ENCODE results near the gene OR2C3.
"Not testable (repeated sequence)": the region's sequence is repeated elsewhere in the genome, so short reads cannot be mapped to it uniquely, and the experiment has no call there.

The OR2C3 gene

DNA sequence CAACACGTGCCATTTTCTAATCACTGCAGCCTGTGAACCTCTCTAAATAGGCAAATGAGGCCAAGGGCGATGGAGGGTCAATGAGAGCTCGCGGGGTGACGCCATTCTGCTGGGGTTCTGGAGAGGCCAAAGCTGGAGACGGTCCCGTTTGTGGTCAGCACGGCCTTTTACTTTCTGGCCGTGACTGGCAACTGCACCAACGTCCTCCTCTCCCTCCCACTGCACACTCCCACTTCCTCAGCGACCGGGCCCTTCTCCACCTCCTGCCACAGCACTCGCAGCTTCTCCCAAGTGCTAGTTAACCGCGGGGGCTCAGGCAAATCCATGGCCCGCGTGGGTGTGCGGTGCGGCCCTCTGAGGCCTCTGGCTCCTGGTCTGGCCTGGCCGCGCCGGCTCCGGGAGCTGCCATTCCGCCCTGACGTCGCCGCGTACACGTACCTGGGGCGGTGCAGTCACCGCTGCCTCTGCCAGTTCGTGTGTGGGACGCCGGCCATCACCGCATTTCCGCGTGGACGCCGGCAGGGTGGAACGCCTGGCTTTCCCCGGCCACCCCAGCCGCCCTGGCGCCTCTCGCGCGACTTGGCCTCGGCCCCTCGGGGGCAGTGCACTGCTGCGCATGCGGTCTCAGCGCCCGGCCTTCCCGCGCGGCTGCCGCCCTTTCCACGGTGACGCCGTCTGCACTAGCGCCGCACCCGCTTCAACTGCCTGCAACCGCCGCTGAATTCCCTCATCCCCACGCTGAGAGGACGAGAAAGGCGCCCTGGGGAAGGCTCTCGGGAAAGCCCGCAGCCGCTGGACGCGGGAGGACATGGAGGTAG lies 18.2 kb downstream of the OR2C3 start:
- DNase-seq (ENCODE audit: low read depth in 2 of 2), result no peak

DNA sequence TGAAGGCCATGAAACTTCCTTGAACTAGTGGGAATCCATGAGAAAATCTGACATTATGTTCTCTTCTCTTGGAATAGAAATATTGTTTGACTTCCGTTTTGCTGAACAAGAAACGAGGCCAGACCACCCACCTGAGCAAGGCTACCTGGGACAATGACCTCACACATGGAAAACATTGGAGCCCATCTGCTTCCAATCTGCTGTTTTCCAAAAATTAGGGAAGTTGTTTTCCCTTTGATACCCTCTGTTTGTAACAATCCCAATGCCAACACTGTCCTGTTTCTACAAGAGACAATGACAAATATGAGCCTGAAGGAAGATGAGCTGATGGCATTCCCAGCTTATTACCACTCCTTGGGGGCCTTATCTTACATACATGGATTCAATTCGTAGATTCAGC lies 29.4 kb downstream of the OR2C3 start:
- DNase-seq (ENCODE audit: low read depth in 2 of 2), result no peak

DNA sequence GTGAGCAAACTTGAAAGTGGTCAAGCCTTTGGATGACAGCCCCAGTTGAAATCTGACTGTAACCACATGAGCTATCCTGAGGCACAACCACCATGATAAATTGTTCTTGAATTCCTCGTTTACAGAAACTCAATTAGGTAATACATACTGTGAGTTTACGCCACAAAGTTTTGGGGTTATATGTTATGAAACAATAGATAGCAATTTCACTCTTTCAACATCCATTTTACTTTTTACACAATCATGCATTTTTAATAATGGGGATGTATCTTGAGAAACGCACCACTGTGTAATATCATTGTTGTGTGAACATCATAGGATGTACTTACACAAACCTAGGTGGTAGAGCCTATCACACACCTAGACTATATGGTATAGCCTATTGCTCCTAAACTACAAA lies 35.4 kb downstream of the OR2C3 start:
- no peak for DNase-seq (ENCODE audit: low read depth in 2 of 2)

DNA sequence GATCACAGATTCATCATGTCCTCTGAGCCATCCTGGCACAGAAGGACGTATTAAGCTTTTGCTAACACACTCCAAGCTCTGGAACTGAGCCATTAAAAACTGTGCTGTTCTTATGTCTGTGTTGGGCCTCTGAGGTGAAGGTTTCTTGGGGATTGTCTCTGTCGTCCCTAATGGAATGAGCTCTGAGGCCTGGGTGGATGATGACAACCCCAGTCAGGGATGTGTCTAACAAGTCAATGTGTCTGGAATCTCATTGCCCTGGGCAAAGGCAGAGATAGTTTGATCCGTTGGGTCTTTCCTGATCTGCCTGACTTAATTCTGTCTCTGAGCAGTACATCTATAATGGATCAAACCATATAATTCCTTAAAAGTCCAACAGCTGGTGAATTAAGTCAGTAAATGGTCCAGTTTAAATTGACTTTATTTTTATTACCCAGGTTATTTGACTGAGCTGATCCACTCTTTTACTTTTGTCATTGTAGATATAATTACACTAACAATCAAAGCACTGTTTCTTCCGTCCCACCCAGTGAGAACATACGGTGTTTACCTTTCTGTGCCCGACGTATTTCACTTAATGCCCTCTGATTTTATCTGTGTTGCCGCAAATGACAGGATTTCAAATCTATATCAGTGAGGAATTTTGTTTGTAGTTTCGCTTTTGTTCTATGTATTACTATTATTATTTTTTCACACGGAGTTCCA lies 39.5 kb downstream of the OR2C3 start:
- DNase-seq (ENCODE audit: low read depth in 2 of 2), result no peak

DNA sequence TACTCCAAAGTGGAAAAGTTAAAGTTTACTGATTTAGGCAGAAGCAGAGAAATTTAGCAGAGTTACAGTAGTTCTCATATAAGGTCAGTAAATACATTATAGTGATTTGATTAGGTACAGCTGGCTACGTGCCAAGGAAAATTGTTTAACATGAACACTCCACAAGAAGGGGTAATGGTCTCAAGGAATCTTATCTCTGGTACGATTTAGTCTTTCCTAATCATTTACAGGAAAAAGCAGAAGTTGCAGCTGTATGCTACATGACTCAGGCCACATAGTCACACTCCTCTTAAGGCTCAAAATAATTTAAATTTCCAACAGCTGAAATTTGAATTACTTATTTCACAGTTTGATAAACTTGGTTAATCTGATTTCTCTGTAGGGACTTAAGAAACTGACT lies 41.5 kb downstream of the OR2C3 start:
- DNase-seq (ENCODE audit: low read depth in 2 of 2), result no peak

DNA sequence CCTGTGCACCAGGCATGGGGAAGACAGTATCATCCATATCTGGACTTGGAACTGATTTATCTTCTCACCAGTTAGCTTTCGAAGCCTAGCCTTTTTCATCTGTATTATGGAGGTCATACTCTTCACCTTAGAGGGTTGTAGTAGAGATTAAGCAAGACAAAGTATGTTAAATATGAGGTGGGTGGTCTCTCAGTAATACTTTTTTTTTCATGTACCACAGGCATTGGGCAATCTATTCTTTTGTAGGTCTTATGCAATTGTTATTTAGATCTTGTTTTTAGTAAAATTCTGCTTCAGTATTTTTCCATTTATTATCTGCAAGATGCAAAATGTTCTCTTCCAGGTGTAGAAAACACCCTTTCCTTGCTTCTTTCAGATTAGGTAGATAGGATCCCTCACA lies 43.1 kb downstream of the OR2C3 start:
- DNase-seq (ENCODE audit: low read depth in 2 of 2), result no peak

DNA sequence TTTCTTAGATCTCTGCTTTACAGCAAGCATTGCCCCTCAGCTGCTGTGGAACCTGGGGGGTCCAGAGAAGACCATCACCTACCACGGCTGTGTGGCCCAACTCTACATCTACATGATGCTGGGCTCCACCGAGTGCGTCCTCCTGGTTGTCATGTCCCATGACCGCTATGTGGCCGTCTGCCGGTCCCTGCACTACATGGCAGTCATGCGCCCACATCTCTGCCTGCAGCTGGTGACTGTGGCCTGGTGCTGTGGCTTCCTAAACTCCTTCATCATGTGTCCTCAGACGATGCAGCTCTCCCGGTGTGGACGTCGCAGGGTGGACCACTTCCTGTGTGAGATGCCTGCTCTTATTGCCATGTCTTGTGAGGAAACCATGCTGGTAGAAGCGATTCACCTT lies 44.9 kb downstream of the OR2C3 start:
- no peak for DNase-seq (ENCODE audit: low read depth in 2 of 2)

DNA sequence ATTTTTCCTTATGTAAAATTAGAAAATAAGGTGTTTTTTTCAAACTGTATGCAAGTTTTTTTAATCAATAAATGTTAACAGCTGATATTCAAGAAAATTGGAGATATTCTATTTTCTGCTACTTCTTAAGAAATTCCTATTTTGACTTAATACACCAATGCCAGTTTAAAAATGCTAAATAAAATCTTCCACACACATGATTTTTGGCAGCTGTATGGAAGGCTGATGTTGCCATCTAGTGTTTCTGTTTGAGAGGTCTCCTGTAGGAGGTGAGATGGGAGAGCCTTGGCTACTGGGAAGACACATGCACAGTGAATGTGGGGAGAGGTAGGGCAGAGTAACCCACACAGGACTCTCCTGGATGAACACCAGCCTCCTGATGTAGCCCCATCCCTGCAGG lies 49.2 kb downstream of the OR2C3 start:
- DNase-seq (ENCODE audit: low read depth in 2 of 2), result no peak

DNA sequence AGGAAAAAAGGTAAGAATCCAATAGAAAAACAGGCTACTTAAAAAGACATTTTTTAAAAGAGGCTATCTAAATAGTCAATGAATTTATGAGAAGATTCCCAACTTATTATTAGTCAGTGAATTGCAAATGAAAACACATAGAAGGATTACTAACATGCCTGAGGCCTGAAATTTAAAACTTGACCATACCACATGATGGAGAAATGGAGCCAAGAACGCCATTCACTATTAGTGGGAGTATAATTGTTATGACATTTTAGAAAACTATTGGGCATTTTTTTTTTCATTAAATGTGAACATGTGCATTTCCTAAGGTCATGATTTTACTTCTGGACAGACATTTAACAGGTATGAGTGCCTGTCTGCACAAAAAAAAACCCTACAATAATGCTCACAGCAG lies 53.5 kb downstream of the OR2C3 start:
- DNase-seq (ENCODE audit: low read depth in 2 of 2), result no peak

DNA sequence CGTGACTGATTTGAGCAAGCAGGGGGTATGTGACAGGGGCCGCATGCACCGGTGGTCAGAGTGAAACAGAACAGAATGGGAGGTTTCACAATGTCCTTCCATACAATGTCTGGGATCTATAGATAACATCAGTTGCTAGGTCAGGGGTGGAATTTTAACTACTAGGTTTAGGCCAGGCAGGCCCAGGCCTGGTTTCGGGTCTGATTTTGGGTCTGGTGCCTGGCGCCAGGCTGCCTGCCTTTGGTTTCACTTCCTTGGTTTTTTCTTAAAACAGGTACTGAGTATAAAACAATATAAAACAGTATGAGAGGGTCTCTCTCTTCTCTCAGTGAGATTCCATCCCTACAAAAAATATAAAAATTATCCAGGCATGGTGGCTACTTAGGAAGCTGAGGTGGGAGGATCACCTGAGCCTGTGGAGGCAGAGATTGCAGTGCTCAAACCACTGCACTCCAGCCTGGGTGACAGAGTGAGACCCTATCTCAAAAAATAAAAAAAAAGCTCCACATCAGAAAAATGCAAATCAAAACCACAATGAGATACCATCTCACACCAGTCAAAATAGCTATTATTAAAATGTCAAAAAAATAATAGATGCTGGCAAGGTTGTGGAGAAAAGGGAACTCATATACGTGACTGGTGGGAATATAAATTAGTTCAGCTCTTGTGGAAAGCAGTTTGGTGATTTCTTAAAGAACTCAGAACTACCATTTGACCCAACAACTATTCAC lies 59.7 kb downstream of the OR2C3 start:
- not testable (repeated sequence) for DNase-seq (ENCODE audit: low read depth in 2 of 2)

DNA sequence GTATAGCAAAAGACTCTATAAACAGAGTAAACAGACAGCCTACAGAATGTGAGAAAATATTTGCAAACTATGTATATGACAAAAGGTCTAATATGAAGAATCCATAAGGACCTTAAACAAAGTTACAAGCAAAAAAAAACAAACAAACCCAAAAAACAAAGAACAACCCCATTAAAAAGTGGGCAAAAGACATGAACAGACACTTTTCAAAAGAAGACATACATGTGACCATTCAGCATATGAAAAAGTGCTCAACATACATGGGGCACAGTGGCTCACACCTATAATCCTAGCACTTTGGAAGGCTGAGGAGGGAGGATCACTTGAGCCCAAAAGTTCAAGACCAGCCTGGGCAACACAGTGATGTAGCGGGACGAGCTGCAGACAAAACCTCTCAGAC lies 60.4 kb downstream of the OR2C3 start:
- DNase-seq (ENCODE audit: low read depth in 2 of 2), result no peak

Data from stimulated activated CD8-positive, alpha-beta memory T cell treated with anti-CD3 and anti-CD28 coated beads, Interleukin-15, amount 100 ng/mL, for 4 hours (primary cell).